IMR-90 (cell line): Measurements from ENCODE around the gene RBM42. TPM values are rescaled to one million over a fixed set of nuclear protein-coding genes. Genes with fewer than 3 reads are reported as not detected.

Experiments
- ATAC-seq: fragments of 200-7000 bp; cut with Tn5 transposase; 2 replicates; pipeline ENCODE4 v1.9.1; 2020; ENCODE audit warnings: low read depth, mild to moderate bottlenecking, moderate library complexity
- BruUV-seq: library from RNA; stranded (reverse); fragments of 400-500 nt; replicated peaks from 2 replicates; lab custom pipeline; 2021; lab: Mats Ljungman, UMichigan
- CTCF ChIA-PET: fragments of 300-600 bp; formaldehyde crosslinking; extraction: SDS; loops from one replicate; lab custom pipeline; 2021; ENCODE audit warnings: antibody characterized with exemption; lab: Yijun Ruan, JAX
- POLR2A ChIA-PET: fragments of 300-600 bp; sonication (Branson Sonifier 250); formaldehyde crosslinking; loops from one replicate; lab custom pipeline; 2022; ENCODE audit warnings: antibody characterized with exemption; ENCODE audit not compliant: unreplicated experiment; lab: Charles Lee
- DNase-seq: peaks from one replicate; pipeline ENCODE4 v3.0.0; 2013
- H2AFZ ChIP-seq: replicated peaks from 2 replicates; pipeline ENCODE3; 2013; ENCODE audit warnings: low read length, mild to moderate bottlenecking; ENCODE audit not compliant: poor library complexity
- H2AK5ac ChIP-seq: 2 replicates; pipeline ENCODE4 v1.6.1; 2013; ENCODE audit warnings: low read depth, low read length, inconsistent platforms
- H2AK9ac ChIP-seq: replicated peaks from 2 replicates; pipeline ENCODE3; 2013; ENCODE audit warnings: mild to moderate bottlenecking, low read depth, low read length, moderate library complexity; ENCODE audit not compliant: poor library complexity
- H2BK120ac ChIP-seq: 2 replicates; pipeline ENCODE4 v1.6.1; 2013; ENCODE audit warnings: low read depth, low read length, inconsistent platforms
- H2BK15ac ChIP-seq: 3 replicates; pipeline ENCODE4 v1.6.1; 2013; ENCODE audit warnings: low read depth, low read length, inconsistent platforms
- H2BK20ac ChIP-seq: 2 replicates; pipeline ENCODE4 v1.6.1; 2013; ENCODE audit warnings: low read depth, mild to moderate bottlenecking, inconsistent platforms, low read length, moderate library complexity
- H2BK5ac ChIP-seq: 2 replicates; pipeline ENCODE4 v1.6.1; 2013; ENCODE audit warnings: mild to moderate bottlenecking, low read depth, low read length, inconsistent platforms; ENCODE audit not compliant: poor library complexity, severe bottlenecking
- H3K14ac ChIP-seq: replicated peaks from 2 replicates; pipeline ENCODE4 v1.6.1; 2013; ENCODE audit warnings: low read depth, low read length, inconsistent platforms
- H3K18ac ChIP-seq: 2 replicates; pipeline ENCODE4 v1.6.1; 2013; ENCODE audit warnings: low read depth, low read length, control low read depth
- H3K23ac ChIP-seq: 2 replicates; pipeline ENCODE4 v1.6.1; 2013; ENCODE audit warnings: low read depth, low read length, inconsistent platforms
- H3K27ac ChIP-seq: 2 replicates; pipeline ENCODE4 v1.5.1; 2013; ENCODE audit warnings: mild to moderate bottlenecking, control low read depth, low read length; ENCODE audit not compliant: insufficient read depth
- H3K27me3 ChIP-seq: 2 replicates; pipeline ENCODE4 v1.6.1; 2013; ENCODE audit warnings: low read length; ENCODE audit not compliant: control insufficient read depth, insufficient read depth
- H3K36me3 ChIP-seq: 2 replicates; pipeline ENCODE4 v1.6.1; 2013; ENCODE audit warnings: low read length, mixed read lengths; ENCODE audit not compliant: control insufficient read depth, insufficient read depth
- H3K4ac ChIP-seq: 2 replicates; pipeline ENCODE4 v1.6.1; 2013; ENCODE audit warnings: low read depth, low read length, inconsistent platforms
- H3K4me1 ChIP-seq: 2 replicates; pipeline ENCODE4 v1.6.1; 2013; ENCODE audit warnings: low read length, mixed read lengths; ENCODE audit not compliant: control insufficient read depth, insufficient read depth
- H3K4me2 ChIP-seq: 2 replicates; pipeline ENCODE4 v1.6.1; 2013; ENCODE audit warnings: low read depth, mild to moderate bottlenecking, control low read depth, low read length, moderate library complexity
- H3K4me3 ChIP-seq: 2 replicates; pipeline ENCODE4 v1.5.1; 2013; ENCODE audit warnings: low read depth, mild to moderate bottlenecking, control low read depth, low read length, moderate library complexity; ENCODE audit not compliant: insufficient read depth
- H3K56ac ChIP-seq: 2 replicates; pipeline ENCODE4 v1.6.1; 2013; ENCODE audit warnings: low read length, inconsistent platforms; ENCODE audit not compliant: insufficient read depth; ENCODE audit errors: extremely low read depth
- H3K79me1 ChIP-seq, 2 experiments: 2 replicates each; pipeline ENCODE4 v1.6.1; 2013; ENCODE audit warnings: low read length in 2 of 2, inconsistent platforms in 1 of 2, low read depth in 1 of 2
- H3K9ac ChIP-seq: 2 replicates; pipeline ENCODE4 v1.6.1; 2013; ENCODE audit warnings: low read depth, low read length, control low read depth
- H3K9me1 ChIP-seq: 2 replicates; pipeline ENCODE4 v1.6.1; 2013; ENCODE audit warnings: low read length, inconsistent platforms; ENCODE audit not compliant: insufficient read depth
- H3K9me3 ChIP-seq: 2 replicates; pipeline ENCODE4 v1.6.1; 2013; ENCODE audit warnings: low read length; ENCODE audit not compliant: control insufficient read depth, insufficient read depth
- H4K20me1 ChIP-seq: 2 replicates; pipeline ENCODE4 v1.6.1; 2013; ENCODE audit warnings: low read length, inconsistent platforms; ENCODE audit not compliant: insufficient read depth
- H4K5ac ChIP-seq: 2 replicates; pipeline ENCODE4 v1.6.1; 2013; ENCODE audit warnings: mild to moderate bottlenecking, low read depth, low read length, control low read depth
- H4K8ac ChIP-seq, 2 experiments: 2 replicates each; pipeline ENCODE4 v1.6.1; 2013; ENCODE audit warnings: low read depth in 2 of 2, low read length in 2 of 2, control low read depth in 1 of 2, inconsistent platforms in 1 of 2
- H4K91ac ChIP-seq: 2 replicates; pipeline ENCODE4 v1.6.1; 2013; ENCODE audit warnings: low read depth, low read length, inconsistent platforms; ENCODE audit not compliant: insufficient read depth
- BHLHE40 ChIP-seq: fragments of 150-350 bp; IDR thresholded peaks from 2 replicates; pipeline ENCODE4 v1.6.1; 2016; ENCODE audit warnings: mild to moderate bottlenecking, low read depth, low read length
- CHD1 ChIP-seq: IDR thresholded peaks from 2 replicates; pipeline ENCODE4 v1.6.1; 2012; ENCODE audit warnings: low read depth, low read length, improper control_type of control experiment
- FOS ChIP-seq: fragments of 150-350 bp; IDR thresholded peaks from 2 replicates; pipeline ENCODE4 v1.6.1; 2016; ENCODE audit warnings: low read depth, low read length
- MAFK ChIP-seq: IDR thresholded peaks from 2 replicates; pipeline ENCODE4 v1.6.1; 2012; ENCODE audit warnings: low read depth, low read length, improper control_type of control experiment
- MAZ ChIP-seq: IDR thresholded peaks from 2 replicates; pipeline ENCODE4 v1.6.1; 2012; ENCODE audit warnings: low read depth, mild to moderate bottlenecking, low read length, improper control_type of control experiment, moderate library complexity, borderline replicate concordance
- NFE2L2 ChIP-seq: fragments of 150-350 bp; IDR thresholded peaks from 2 replicates; pipeline ENCODE4 v1.6.1; 2016; ENCODE audit warnings: low read depth, mild to moderate bottlenecking, low read length
- RCOR1 ChIP-seq: IDR thresholded peaks from 2 replicates; pipeline ENCODE4 v1.6.1; 2012; ENCODE audit warnings: mild to moderate bottlenecking, low read length, improper control_type of control experiment; ENCODE audit not compliant: insufficient replicate concordance
- RFX5 ChIP-seq: IDR thresholded peaks from 2 replicates; pipeline ENCODE4 v1.8.0; 2012; ENCODE audit warnings: low read depth, mild to moderate bottlenecking, low read length, moderate library complexity
- WGBS, 2 experiments: methylation state at CpG; one replicate each; pipeline versions ENCODE4 v1.1.5 to v1.1.7; 2013; ENCODE audit warnings: missing lambda C conversion rate in 2 of 2; ENCODE audit not compliant: insufficient read length in 1 of 2; ENCODE audit errors: extremely low coverage in 2 of 2; 5-methylcytosine and 5-hydroxymethylcytosine counted together
- dilution Hi-C: fragments of 300-500 bp; cut with HindIII; formaldehyde crosslinking; loops from one replicate; pipeline ENCODE4 v1.14.3; 2018; ENCODE audit warnings: low sequenced_read_pairs; ENCODE audit not compliant: unreplicated experiment
- in situ Hi-C: fragments of 300-500 bp; cut with MboI; formaldehyde crosslinking; loops from 3 replicates; pipeline ENCODE4 v1.14.3; 2019; ENCODE audit warnings: low sequenced_read_pairs, inconsistent platforms, mixed read lengths
- intact Hi-C: fragments of 100-400 bp; cut with micrococcal nuclease; formaldehyde crosslinking; loops from 2 replicates; pipeline ENCODE4 v1.10.0; 2022
- polyA plus RNA-seq, 3 experiments: library from polyadenylated mRNA; depleted of rRNA; stranded (reverse); fragments of >200 nt; gene quantifications; 2 replicates each; pipeline ENCODE4 v1.2.3, GENCODE V29; 2012; ENCODE audit warnings: low replicate concordance in 1 of 3
- total RNA-seq: library from RNA; depleted of rRNA; stranded (reverse); fragments of >200 nt; gene quantifications from 2 replicates; pipeline ENCODE4 v1.2.3, GENCODE V29; 2012
- TF ChIP-seq, protein P1 (sequence below): fragments of 150-350 bp; IDR thresholded peaks from 2 replicates; pipeline ENCODE4 v1.6.1; 2016; ENCODE audit warnings: low read depth, mild to moderate bottlenecking, low read length, moderate library complexity, borderline replicate concordance
- TF ChIP-seq, protein P2 (sequence below): conservative IDR thresholded peaks from 2 replicates; pipeline ENCODE4 v1.5.1; 2012; ENCODE audit warnings: mild to moderate bottlenecking, low read depth, low read length, improper control_type of control experiment

RBM42 gene
- total and polyA plus RNA-seq, 2 of the 4 experiments (the other 2 are of a cell fraction): 19.0 to 41.5 TPM

- dilution Hi-C loops (no loop called here), intact Hi-C loops (no loop called here), in situ Hi-C loops (no loop called here)
- Histone ChIP-seq H3K4me1 (no peaks in the 10 kb centered on the region), H2AK9ac (no peak overlapping the region), H3K36me3 (no peaks in the 10 kb centered on the region), H3K18ac (no peak overlapping the region), H3K14ac (no peak overlapping the region), H3K4me3 (no peak overlapping the region), H3K4me2 (no peak overlapping the region), H4K8ac (no peak overlapping the region), H4K5ac (no peak overlapping the region), H3K9me3 (no peaks in the 10 kb centered on the region), H2AFZ (no peak overlapping the region), H2BK20ac (no peak overlapping the region), H3K27me3 (0 out of 2 replicates have a peak, but pooled peaks cover 2% of the 10 kb centered on the region), H3K23ac (no peak overlapping the region), H3K9ac (no peak overlapping the region), H3K56ac (no peak overlapping the region), H3K9me1 (no peaks in the 10 kb centered on the region), H4K20me1 (no peaks in the 10 kb centered on the region), H2BK120ac (no peak overlapping the region), H2BK15ac (no peak overlapping the region), H3K27ac (no peak overlapping the region), H4K91ac (no peak overlapping the region), H2BK5ac (no peak overlapping the region), H3K4ac (no peak overlapping the region), H3K79me1 (no peaks in the 10 kb centered on the region), H2AK5ac (no peak overlapping the region)
- ATAC-seq (no peak), DNase-seq (no peak)
- TF ChIP-seq, protein P1, sequence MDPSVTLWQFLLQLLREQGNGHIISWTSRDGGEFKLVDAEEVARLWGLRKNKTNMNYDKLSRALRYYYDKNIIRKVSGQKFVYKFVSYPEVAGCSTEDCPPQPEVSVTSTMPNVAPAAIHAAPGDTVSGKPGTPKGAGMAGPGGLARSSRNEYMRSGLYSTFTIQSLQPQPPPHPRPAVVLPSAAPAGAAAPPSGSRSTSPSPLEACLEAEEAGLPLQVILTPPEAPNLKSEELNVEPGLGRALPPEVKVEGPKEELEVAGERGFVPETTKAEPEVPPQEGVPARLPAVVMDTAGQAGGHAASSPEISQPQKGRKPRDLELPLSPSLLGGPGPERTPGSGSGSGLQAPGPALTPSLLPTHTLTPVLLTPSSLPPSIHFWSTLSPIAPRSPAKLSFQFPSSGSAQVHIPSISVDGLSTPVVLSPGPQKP: no peak
- TF ChIP-seq MAFK: no peak
- TF ChIP-seq BHLHE40: no peak
- TF ChIP-seq FOS: no peak
- TF ChIP-seq, protein P2, sequence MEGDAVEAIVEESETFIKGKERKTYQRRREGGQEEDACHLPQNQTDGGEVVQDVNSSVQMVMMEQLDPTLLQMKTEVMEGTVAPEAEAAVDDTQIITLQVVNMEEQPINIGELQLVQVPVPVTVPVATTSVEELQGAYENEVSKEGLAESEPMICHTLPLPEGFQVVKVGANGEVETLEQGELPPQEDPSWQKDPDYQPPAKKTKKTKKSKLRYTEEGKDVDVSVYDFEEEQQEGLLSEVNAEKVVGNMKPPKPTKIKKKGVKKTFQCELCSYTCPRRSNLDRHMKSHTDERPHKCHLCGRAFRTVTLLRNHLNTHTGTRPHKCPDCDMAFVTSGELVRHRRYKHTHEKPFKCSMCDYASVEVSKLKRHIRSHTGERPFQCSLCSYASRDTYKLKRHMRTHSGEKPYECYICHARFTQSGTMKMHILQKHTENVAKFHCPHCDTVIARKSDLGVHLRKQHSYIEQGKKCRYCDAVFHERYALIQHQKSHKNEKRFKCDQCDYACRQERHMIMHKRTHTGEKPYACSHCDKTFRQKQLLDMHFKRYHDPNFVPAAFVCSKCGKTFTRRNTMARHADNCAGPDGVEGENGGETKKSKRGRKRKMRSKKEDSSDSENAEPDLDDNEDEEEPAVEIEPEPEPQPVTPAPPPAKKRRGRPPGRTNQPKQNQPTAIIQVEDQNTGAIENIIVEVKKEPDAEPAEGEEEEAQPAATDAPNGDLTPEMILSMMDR: no peak
- no peak for TF ChIP-seq MAZ
- no peak for TF ChIP-seq RCOR1
- TF ChIP-seq RFX5: no peak
- TF ChIP-seq CHD1: no peak
- no peak for TF ChIP-seq NFE2L2
- BruUV-seq: no TSS peak
- ChIA-PET POLR2A (no interaction called here), CTCF (no interaction called here)
- WGBS, 2 experiments: no CpG with 5 or more reads among the region's 3 CpGs
Observed at GRCh38 chr19:35601971-35602370, 26.9 kb upstream of the RBM42 start.
